Spleen (tissue), 11 donors: Measurements from ENCODE around the gene RERE. TPM values are rescaled to one million over a fixed set of nuclear protein-coding genes. Genes with fewer than 3 reads are reported as not detected.

Experiments
- DNase-seq: peaks from one replicate; pipeline ENCODE4 v3.0.0-alpha.2; 2020
- H3K27ac ChIP-seq, 8 donors: fragments of 200-600 bp; sonication (generic) in 7 of 8; 1 replicate in 4 of 8; 2 replicates in 4 of 8; pipeline versions ENCODE4 v1.5.0 to v1.8.0; 2016 to 2021; ENCODE audit warnings: inconsistent platforms in 4 of 8, mild to moderate bottlenecking in 4 of 8, moderate library complexity in 1 of 8
- H3K27me3 ChIP-seq, 7 donors: fragments of 200-600 bp; sonication (generic) in 6 of 7; replicated peaks in 1 of 7; 1 replicate in 4 of 7; 2 replicates in 3 of 7; pipeline versions ENCODE4 v1.5.0 to v1.8.0; 2016 to 2021; ENCODE audit warnings: inconsistent platforms in 3 of 7, mild to moderate bottlenecking in 1 of 7
- H3K36me3 ChIP-seq, 6 donors: fragments of 200-600 bp; sonication (generic) in 5 of 6; 1 replicate in 4 of 6; 2 replicates in 2 of 6; pipeline versions ENCODE4 v1.5.0 to v1.8.0; 2016 to 2021; ENCODE audit warnings: inconsistent platforms in 2 of 6
- H3K4me1 ChIP-seq, 6 donors: fragments of 200-600 bp; sonication (generic) in 5 of 6; 1 replicate in 3 of 6; 2 replicates in 3 of 6; pipeline versions ENCODE4 v1.5.0 to v1.8.0; 2016 to 2021; ENCODE audit warnings: inconsistent platforms in 3 of 6
- H3K4me3 ChIP-seq, 8 donors: fragments of 200-600 bp; sonication (generic) in 7 of 8; 1 replicate in 4 of 8; 2 replicates in 4 of 8; pipeline versions ENCODE4 v1.5.0 to v1.8.0; 2016 to 2021; ENCODE audit warnings: inconsistent platforms in 4 of 8, mild to moderate bottlenecking in 4 of 8, moderate library complexity in 2 of 8
- H3K9me3 ChIP-seq, 8 donors: fragments of 200-600 bp; sonication (generic) in 7 of 8; 1 replicate in 4 of 8; 2 replicates in 4 of 8; pipeline versions ENCODE4 v1.5.0 to v1.8.0; 2016 to 2021; ENCODE audit warnings: inconsistent platforms in 4 of 8
- POLR2A ChIP-seq, 3 donors: fragments of 450-650 bp; IDR thresholded peaks; one replicate each; pipeline ENCODE4 v1.5.1; 2017; ENCODE audit warnings: antibody characterized with exemption in 3 of 3, mild to moderate bottlenecking in 1 of 3
- POLR2AphosphoS5 ChIP-seq, 3 donors: sonication (generic); formaldehyde crosslinking; IDR thresholded peaks; one replicate each; pipeline ENCODE4 v1.5.1; 2017; ENCODE audit warnings: antibody characterized with exemption in 3 of 3
- WGBS, 5 donors: extraction: QIAGEN DNeasy Blood & Tissue Kit in 3 of 5; methylation state at CpG; one replicate each; pipeline versions ENCODE4 v1.1.5 to v1.1.7; 2013 to 2018; 5-methylcytosine and 5-hydroxymethylcytosine counted together
- intact Hi-C: fragments of 100-400 bp; cut with DNase I; formaldehyde crosslinking; loops from one replicate; pipeline ENCODE4 v1.15.0; 2023; ENCODE audit warnings: low total_unique reads
- polyA plus RNA-seq, 3 donors: library from polyadenylated mRNA; stranded (reverse); fragments of 200-250 nt; gene quantifications; one replicate each; pipeline ENCODE4 v1.2.1, GENCODE V29; 2013
- total RNA-seq, 7 donors: library from RNA; depleted of rRNA in 3 of 7; stranded (reverse); fragments of >200 nt in 3 of 7; fragmentation: NEBNext Ultra II Directional in 4 of 7; extraction: Animal tissue kit (Norgen Biotek cat#: 25700) in 4 of 7; gene quantifications; one replicate each; pipeline versions ENCODE4 v1.1.0 to v1.2.1, GENCODE V29; 2016 to 2021
- TF ChIP-seq, protein P1 (sequence below), 11 experiments: fragments of 200-600 bp in 7 of 11; fragments of 450-650 bp in 4 of 11; sonication (generic) in 4 of 11; IDR thresholded peaks in 8 of 11; conservative IDR thresholded peaks in 3 of 11; 1 replicate in 7 of 11; 2 replicates in 4 of 11; pipeline versions ENCODE4 v1.4.0 to v1.8.0; 2016 to 2021; ENCODE audit warnings: antibody characterized with exemption in 11 of 11, inconsistent platforms in 4 of 11, mild to moderate bottlenecking in 1 of 11
- donor health status: healthy with polysubstance abuse.
- donor health status: DM: no; HTN: no; CAD: no; lungs with moderate emphysema.
- donor health status: DM: no; HTN: no; CAD: no.
- donor health status: Bipolar disorder and iron deficiency.
- donor health status: healthy.
- donor health status: DM: no; HTN: no; CAD: no.
- donor health status: DM: yes; HTN: yes; CAD: no.

Gene RERE
- total and polyA plus RNA-seq, 10 donors = 10.3 to 149 (median 117) TPM

GRCh38 chr1:8747879-8748825 lies 69.3 kb downstream of the RERE start:
- WGBS, 5 donors = 82 to 92% (median 91%) methylated on average over 15 of the region's 15 CpGs
- TF ChIP-seq POLR2AphosphoS5 (IDR thresholded peaks at IDR 0.05) (no peak), POLR2A (IDR thresholded peaks at IDR 0.05) (no peak)
- TF ChIP-seq, protein P1, sequence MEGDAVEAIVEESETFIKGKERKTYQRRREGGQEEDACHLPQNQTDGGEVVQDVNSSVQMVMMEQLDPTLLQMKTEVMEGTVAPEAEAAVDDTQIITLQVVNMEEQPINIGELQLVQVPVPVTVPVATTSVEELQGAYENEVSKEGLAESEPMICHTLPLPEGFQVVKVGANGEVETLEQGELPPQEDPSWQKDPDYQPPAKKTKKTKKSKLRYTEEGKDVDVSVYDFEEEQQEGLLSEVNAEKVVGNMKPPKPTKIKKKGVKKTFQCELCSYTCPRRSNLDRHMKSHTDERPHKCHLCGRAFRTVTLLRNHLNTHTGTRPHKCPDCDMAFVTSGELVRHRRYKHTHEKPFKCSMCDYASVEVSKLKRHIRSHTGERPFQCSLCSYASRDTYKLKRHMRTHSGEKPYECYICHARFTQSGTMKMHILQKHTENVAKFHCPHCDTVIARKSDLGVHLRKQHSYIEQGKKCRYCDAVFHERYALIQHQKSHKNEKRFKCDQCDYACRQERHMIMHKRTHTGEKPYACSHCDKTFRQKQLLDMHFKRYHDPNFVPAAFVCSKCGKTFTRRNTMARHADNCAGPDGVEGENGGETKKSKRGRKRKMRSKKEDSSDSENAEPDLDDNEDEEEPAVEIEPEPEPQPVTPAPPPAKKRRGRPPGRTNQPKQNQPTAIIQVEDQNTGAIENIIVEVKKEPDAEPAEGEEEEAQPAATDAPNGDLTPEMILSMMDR (IDR thresholded peaks at IDR 0.05 in 8 of 11, conservative IDR thresholded peaks at IDR 0.05 in 3 of 11) = no peak
- Histone ChIP-seq H3K9me3 (no peaks in the 10 kb centered on the region), H3K36me3 (no peaks in the 10 kb centered on the region), H3K4me3 (no peak overlapping the region), H3K4me1 (peaks cover 0 to 8% (median 0%) of the 10 kb centered on the region in 6 donors), H3K27me3 (no peaks in the 10 kb centered on the region), H3K27ac (no peak overlapping the region)
- intact Hi-C loops = no loop called here
- DNase-seq = no peak

GRCh38 chr1:8746554-8746953 lies 70.9 kb downstream of the RERE start:
- 47 to 76% (median 51%) methylated on average over 3 of the region's 3 CpGs for WGBS, 5 donors
- Histone ChIP-seq H3K9me3 (no peaks in the 10 kb centered on the region), H3K27ac (no peak overlapping the region), H3K4me3 (no peak overlapping the region), H3K4me1 (peaks cover 0 to 8% (median 0%) of the 10 kb centered on the region in 6 donors), H3K27me3 (no peaks in the 10 kb centered on the region), H3K36me3 (no peaks in the 10 kb centered on the region)
- TF ChIP-seq POLR2AphosphoS5 (IDR thresholded peaks at IDR 0.05) = no peak
- TF ChIP-seq, protein P1 (IDR thresholded peaks at IDR 0.05 in 8 of 11, conservative IDR thresholded peaks at IDR 0.05 in 3 of 11) = no peak
- no peak for TF ChIP-seq POLR2A (IDR thresholded peaks at IDR 0.05)
- no peak for DNase-seq
- intact Hi-C loops = no loop called here

DNA sequence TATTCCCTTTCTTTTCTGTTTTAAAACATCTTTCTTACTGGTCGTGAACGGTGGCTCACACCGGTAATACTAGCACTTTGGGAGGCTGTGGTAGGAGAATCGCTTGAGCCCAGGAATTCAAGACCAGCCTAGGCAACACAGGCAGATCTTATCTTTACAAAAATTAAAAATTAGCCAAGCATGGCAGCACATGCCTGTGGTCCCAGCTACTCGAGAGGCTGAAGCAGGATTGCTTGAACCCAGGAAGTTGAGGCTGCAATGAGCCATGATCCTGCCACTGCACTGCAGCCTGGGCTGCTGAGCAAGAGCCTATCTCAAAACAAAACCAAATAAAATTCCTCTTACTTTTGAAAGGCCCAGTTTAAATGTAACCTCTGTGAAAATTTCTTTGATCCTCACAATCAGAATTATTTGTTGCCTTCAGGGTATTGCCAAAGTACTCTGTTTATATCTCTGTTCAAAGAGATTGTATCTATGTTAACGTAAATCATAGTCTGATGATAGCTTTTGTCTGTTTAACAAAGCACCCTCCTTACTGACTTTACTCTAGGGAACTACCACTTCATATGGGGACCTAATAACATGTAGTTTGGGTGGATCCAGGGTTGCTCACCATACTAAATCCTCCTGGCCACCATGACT lies 71.6 kb downstream of the RERE start:
- DNase-seq = no peak
- no peak for TF ChIP-seq POLR2A (IDR thresholded peaks at IDR 0.05)
- TF ChIP-seq POLR2AphosphoS5 (IDR thresholded peaks at IDR 0.05) = no peak
- TF ChIP-seq, protein P1 (IDR thresholded peaks at IDR 0.05 in 8 of 11, conservative IDR thresholded peaks at IDR 0.05 in 3 of 11) = no peak
- intact Hi-C loops = no loop called here
- Histone ChIP-seq H3K27me3 (no peaks in the 10 kb centered on the region), H3K36me3 (peaks cover 0 to 4% (median 0%) of the 10 kb centered on the region in 6 donors), H3K9me3 (no peaks in the 10 kb centered on the region), H3K4me3 (no peak overlapping the region), H3K27ac (no peak overlapping the region), H3K4me1 (peaks cover 0 to 8% (median 0%) of the 10 kb centered on the region in 6 donors)
- 86 to 89% (median 88%) methylated on average over 6 of the region's 6 CpGs for WGBS, 5 donors

GRCh38 chr1:8745346-8745745 lies 72.1 kb downstream of the RERE start:
- Histone ChIP-seq H3K36me3 (peaks cover 0 to 4% (median 0%) of the 10 kb centered on the region in 6 donors), H3K27ac (no peak overlapping the region), H3K4me1 (peaks cover 0 to 8% (median 0%) of the 10 kb centered on the region in 6 donors), H3K4me3 (no peak overlapping the region), H3K27me3 (no peaks in the 10 kb centered on the region), H3K9me3 (peaks cover 0 to under 1% (median 0%) of the 10 kb centered on the region in 8 donors)
- TF ChIP-seq, protein P1 (IDR thresholded peaks at IDR 0.05 in 8 of 11, conservative IDR thresholded peaks at IDR 0.05 in 3 of 11) = no peak
- no peak for TF ChIP-seq POLR2AphosphoS5 (IDR thresholded peaks at IDR 0.05)
- TF ChIP-seq POLR2A (IDR thresholded peaks at IDR 0.05) = no peak
- whole genome bisulfite sequencing, 5 donors = 88 to 94% (median 93%) methylated on average over 6 of the region's 6 CpGs
- DNase-seq = no peak
- intact Hi-C loops = no loop called here
